Skeletal muscle tissue (tissue), 4 donors: ENCODE data around the gene CLN6. TPM values are rescaled to one million over a fixed set of nuclear protein-coding genes. Genes with fewer than 3 reads are reported as not detected.

Source experiments
- H3K27ac ChIP-seq: one replicate; pipeline ENCODE4 v1.7.0; 2013; ENCODE audit warnings: mild to moderate bottlenecking, low read depth, low read length, inconsistent platforms
- H3K27me3 ChIP-seq, 3 donors: one replicate each; pipeline ENCODE4 v1.7.0; 2013; ENCODE audit warnings: low read length in 3 of 3; ENCODE audit not compliant: control insufficient read depth in 3 of 3, insufficient read depth in 3 of 3
- H3K36me3 ChIP-seq, 3 donors: one replicate each; pipeline ENCODE4 v1.7.0; 2013; ENCODE audit warnings: low read length in 3 of 3; ENCODE audit not compliant: control insufficient read depth in 3 of 3, insufficient read depth in 3 of 3
- H3K4me1 ChIP-seq, 3 donors: one replicate each; pipeline ENCODE4 v1.7.0; 2013; ENCODE audit warnings: low read length in 3 of 3, mild to moderate bottlenecking in 3 of 3; ENCODE audit not compliant: control insufficient read depth in 3 of 3, insufficient read depth in 3 of 3
- H3K4me3 ChIP-seq, 3 donors: one replicate each; pipeline ENCODE4 v1.7.0; 2013; ENCODE audit warnings: low read length in 3 of 3
- H3K9ac ChIP-seq, 3 donors: one replicate each; pipeline ENCODE4 v1.7.0; 2013; ENCODE audit warnings: low read length in 3 of 3, mild to moderate bottlenecking in 3 of 3, moderate library complexity in 2 of 3, low read depth in 1 of 3
- H3K9me3 ChIP-seq, 3 donors: one replicate each; pipeline ENCODE4 v1.7.0; 2013; ENCODE audit warnings: low read length in 3 of 3; ENCODE audit not compliant: control insufficient read depth in 3 of 3
- total RNA-seq: library from RNA; depleted of rRNA; stranded (reverse); fragments of >200 nt; gene quantifications from one replicate; pipeline ENCODE4 v1.2.3, GENCODE V29; 2014
- donor health status: Osteomylitis.

Gene CLN6
- total RNA-seq, 1 donor from 2014 or later = 6.8 TPM

GRCh38 chr15:68195336-68196112 is 34.0 kb downstream of the CLN6 start:
- H3K4me3 ChIP-seq = no peak overlapping the region

GRCh38 chr15:68192804-68193486 is 36.6 kb downstream of the CLN6 start:
- H3K4me3 ChIP-seq = no peak overlapping the region
- no peak overlapping the region for H3K9ac ChIP-seq
- peaks cover 20 to 28% (median 26%) of the 10 kb centered on the region in 3 donors for H3K4me1 ChIP-seq
- H3K9me3 ChIP-seq = no peaks in the 10 kb centered on the region
- peaks cover 2 to 9% (median 4%) of the 10 kb centered on the region in 3 donors for H3K36me3 ChIP-seq
- H3K27ac ChIP-seq = no peak overlapping the region
- H3K27me3 ChIP-seq = no peaks in the 10 kb centered on the region

More at GRCh38 chr15:68195336-68196112, 34.0 kb downstream of the CLN6 start:
- H3K27me3 ChIP-seq = no peaks in the 10 kb centered on the region
- no peaks in the 10 kb centered on the region for H3K9me3 ChIP-seq
- no peak overlapping the region for H3K27ac ChIP-seq
- H3K9ac ChIP-seq = no peak overlapping the region
- H3K4me1 ChIP-seq = peaks cover 14 to 27% (median 23%) of the 10 kb centered on the region in 3 donors
- peaks cover 0 to 9% (median 4%) of the 10 kb centered on the region in 3 donors for H3K36me3 ChIP-seq

GRCh38 chr15:68192117-68192516 is 37.4 kb downstream of the CLN6 start:
- Histone ChIP-seq H3K4me3 (no peak overlapping the region), H3K9me3 (no peaks in the 10 kb centered on the region), H3K27ac (no peak overlapping the region), H3K36me3 (peaks cover 2 to 9% (median 4%) of the 10 kb centered on the region in 3 donors), H3K27me3 (no peaks in the 10 kb centered on the region), H3K4me1 (peaks cover 23 to 34% (median 33%) of the 10 kb centered on the region in 3 donors), H3K9ac (no peak overlapping the region)

GRCh38 chr15:68191555-68191954 is 38.0 kb downstream of the CLN6 start:
- peaks cover 27 to 40% (median 36%) of the 10 kb centered on the region in 3 donors for H3K4me1 ChIP-seq
- H3K36me3 ChIP-seq = peaks cover 4 to 9% (median 4%) of the 10 kb centered on the region in 3 donors

GRCh38 chr15:68190048-68190447 is 39.5 kb downstream of the CLN6 start:
- no peaks in the 10 kb centered on the region for H3K27me3 ChIP-seq
- peaks cover 27 to 38% (median 32%) of the 10 kb centered on the region in 3 donors for H3K4me1 ChIP-seq
- peaks cover 6 to 10% (median 6%) of the 10 kb centered on the region in 3 donors for H3K36me3 ChIP-seq
- no peaks in the 10 kb centered on the region for H3K9me3 ChIP-seq
- no peak overlapping the region for H3K9ac ChIP-seq
- no peak overlapping the region for H3K27ac ChIP-seq
- H3K4me3 ChIP-seq = no peak overlapping the region

More at GRCh38 chr15:68191555-68191954, 38.0 kb downstream of the CLN6 start:
- Histone ChIP-seq H3K9me3 (no peaks in the 10 kb centered on the region), H3K27me3 (no peaks in the 10 kb centered on the region), H3K27ac (no peak overlapping the region), H3K4me3 (no peak overlapping the region), H3K9ac (no peak overlapping the region)

GRCh38 chr15:68188647-68189046 is 40.9 kb downstream of the CLN6 start:
- no peaks in the 10 kb centered on the region for H3K27me3 ChIP-seq
- peaks cover 8 to 22% (median 12%) of the 10 kb centered on the region in 3 donors for H3K36me3 ChIP-seq
- peaks cover 27 to 38% (median 31%) of the 10 kb centered on the region in 3 donors for H3K4me1 ChIP-seq
- no peak overlapping the region for H3K9ac ChIP-seq
- H3K9me3 ChIP-seq = no peaks in the 10 kb centered on the region
- no peak overlapping the region for H3K27ac ChIP-seq
- H3K4me3 ChIP-seq = peak overlapping the region in 1 of 3 donors; percentile 10

GRCh38 chr15:68187559-68187958 is 42.0 kb downstream of the CLN6 start:
- H3K27me3 ChIP-seq = no peaks in the 10 kb centered on the region
- H3K9me3 ChIP-seq = no peaks in the 10 kb centered on the region
- peaks cover 20 to 31% (median 24%) of the 10 kb centered on the region in 3 donors for H3K4me1 ChIP-seq
- peak overlapping the region; percentile 12 to 71 (median 54) for H3K9ac ChIP-seq
- peaks cover 11 to 20% (median 12%) of the 10 kb centered on the region in 3 donors for H3K36me3 ChIP-seq
- peak overlapping the region; percentile 46 to 52 (median 51) for H3K4me3 ChIP-seq
- peak overlapping the region; percentile 43 for H3K27ac ChIP-seq

GRCh38 chr15:68186671-68187397 is 42.7 kb downstream of the CLN6 start:
- Histone ChIP-seq H3K9ac (no peak overlapping the region), H3K27me3 (no peaks in the 10 kb centered on the region), H3K4me3 (peak overlapping the region in 1 of 3 donors; percentile 10), H3K4me1 (peaks cover 17 to 25% (median 19%) of the 10 kb centered on the region in 3 donors), H3K36me3 (peaks cover 11 to 19% (median 14%) of the 10 kb centered on the region in 3 donors), H3K27ac (no peak overlapping the region), H3K9me3 (no peaks in the 10 kb centered on the region)

GRCh38 chr15:68184616-68185480 is 44.7 kb downstream of the CLN6 start:
- Histone ChIP-seq H3K27ac (no peak overlapping the region), H3K4me1 (peaks cover 15 to 25% (median 17%) of the 10 kb centered on the region in 3 donors), H3K9me3 (no peaks in the 10 kb centered on the region), H3K36me3 (peaks cover 10 to 33% (median 26%) of the 10 kb centered on the region in 3 donors), H3K9ac (no peak overlapping the region), H3K27me3 (no peaks in the 10 kb centered on the region), H3K4me3 (no peak overlapping the region)
